T-helper 2 cell treated with Interferon-gamma antibody and Interleukin-4, amounts not matched to agents 5 μg/mL and 100 μg/mL, for 36 hours (primary cell): ENCODE data around the gene CST3.
"Not testable (repeated sequence)": the region's sequence is repeated elsewhere in the genome, so short reads cannot be mapped to it uniquely, and the experiment has no call there.

Experiments used
- DNase-seq: peaks from one replicate; pipeline ENCODE4 v3.0.0; 2021; ENCODE audit warnings: low spot score
- H3K27ac Mint-ChIP-seq: one replicate; pipeline ENCODE4 v1.8.0; 2021; ENCODE audit warnings: mild to moderate bottlenecking, mixed read lengths
- H3K27me3 Mint-ChIP-seq: one replicate; pipeline ENCODE4 v1.8.0; 2021; ENCODE audit warnings: low read depth, mixed read lengths
- H3K36me3 Mint-ChIP-seq: one replicate; pipeline ENCODE4 v1.8.0; 2021; ENCODE audit warnings: low read depth, mixed read lengths
- H3K4me1 Mint-ChIP-seq: one replicate; pipeline ENCODE4 v1.8.0; 2021; ENCODE audit warnings: low read depth, mixed read lengths
- H3K4me3 Mint-ChIP-seq: one replicate; pipeline ENCODE4 v1.8.0; 2022; ENCODE audit warnings: mild to moderate bottlenecking, moderate library complexity, mixed read lengths
- H3K9me3 Mint-ChIP-seq: one replicate; pipeline ENCODE4 v1.8.0; 2021; ENCODE audit warnings: mixed read lengths

Gene CST3

GRCh38 chr20:23644164-23644563 lies 6.4 kb upstream of the CST3 start:
- no peaks in the 10 kb centered on the region for H3K4me1 Mint-ChIP-seq
- no peak overlapping the region for H3K4me3 Mint-ChIP-seq
- no peak for DNase-seq

GRCh38 chr20:23643659-23644058 lies 5.9 kb upstream of the CST3 start:
- DNase-seq, result no peak
- H3K9me3 Mint-ChIP-seq, result no peaks in the 10 kb centered on the region

More at GRCh38 chr20:23644164-23644563, 6.4 kb upstream of the CST3 start:
- H3K27ac Mint-ChIP-seq, result no peak overlapping the region
- H3K36me3 Mint-ChIP-seq, result no peaks in the 10 kb centered on the region
- H3K9me3 Mint-ChIP-seq, result no peaks in the 10 kb centered on the region
- peaks cover 9% of the 10 kb centered on the region for H3K27me3 Mint-ChIP-seq

DNA sequence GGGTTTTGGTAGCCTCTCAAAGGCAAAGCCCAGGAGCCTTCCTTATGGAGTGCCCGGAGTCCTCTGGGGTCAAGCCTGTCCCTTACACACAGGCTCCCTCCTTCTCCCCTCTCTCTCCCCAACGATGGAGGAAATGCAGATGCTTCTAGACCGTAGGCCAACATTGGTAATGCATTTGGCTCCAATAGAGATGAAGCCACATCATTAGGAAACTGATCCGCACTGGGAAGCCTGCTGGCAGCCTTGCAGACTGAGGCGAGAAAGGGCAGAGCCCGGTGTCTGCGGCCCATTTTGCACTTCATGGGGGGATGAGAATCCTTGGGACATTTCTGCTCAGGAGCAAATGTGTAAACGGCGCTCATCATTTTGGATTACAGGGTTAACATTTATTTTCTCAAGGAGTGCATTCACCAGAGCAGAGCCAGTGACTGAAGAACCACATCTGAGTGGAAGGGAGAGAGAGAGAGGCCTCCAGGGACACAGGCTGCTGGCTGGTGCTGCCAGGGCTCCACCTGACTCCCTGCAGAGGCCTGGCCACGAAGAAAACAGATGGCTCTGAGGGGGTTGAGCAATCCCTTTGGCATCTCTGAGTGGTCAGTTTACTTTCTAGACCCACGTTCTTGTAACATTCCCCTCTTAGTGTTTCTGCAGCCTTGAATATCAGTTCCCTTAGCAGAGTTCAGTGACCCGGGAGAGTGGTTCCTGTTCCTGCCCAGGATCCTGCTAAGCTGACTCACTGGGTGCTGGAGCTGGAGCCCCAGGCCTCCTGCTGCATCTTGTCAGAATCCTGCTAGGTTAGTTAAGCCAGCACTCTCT lies 4.4 kb upstream of the CST3 start:
- Mint-ChIP-seq H3K4me3 (no peak overlapping the region), H3K27me3 (peaks cover 14% of the 10 kb centered on the region), H3K4me1 (no peaks in the 10 kb centered on the region), H3K36me3 (no peaks in the 10 kb centered on the region), H3K9me3 (no peaks in the 10 kb centered on the region), H3K27ac (no peak overlapping the region)
- DNase-seq, result no peak

More at GRCh38 chr20:23643659-23644058, 5.9 kb upstream of the CST3 start:
- Mint-ChIP-seq H3K4me1 (no peaks in the 10 kb centered on the region), H3K36me3 (no peaks in the 10 kb centered on the region), H3K27ac (no peak overlapping the region), H3K4me3 (no peak overlapping the region), H3K27me3 (peaks cover 12% of the 10 kb centered on the region)

DNA sequence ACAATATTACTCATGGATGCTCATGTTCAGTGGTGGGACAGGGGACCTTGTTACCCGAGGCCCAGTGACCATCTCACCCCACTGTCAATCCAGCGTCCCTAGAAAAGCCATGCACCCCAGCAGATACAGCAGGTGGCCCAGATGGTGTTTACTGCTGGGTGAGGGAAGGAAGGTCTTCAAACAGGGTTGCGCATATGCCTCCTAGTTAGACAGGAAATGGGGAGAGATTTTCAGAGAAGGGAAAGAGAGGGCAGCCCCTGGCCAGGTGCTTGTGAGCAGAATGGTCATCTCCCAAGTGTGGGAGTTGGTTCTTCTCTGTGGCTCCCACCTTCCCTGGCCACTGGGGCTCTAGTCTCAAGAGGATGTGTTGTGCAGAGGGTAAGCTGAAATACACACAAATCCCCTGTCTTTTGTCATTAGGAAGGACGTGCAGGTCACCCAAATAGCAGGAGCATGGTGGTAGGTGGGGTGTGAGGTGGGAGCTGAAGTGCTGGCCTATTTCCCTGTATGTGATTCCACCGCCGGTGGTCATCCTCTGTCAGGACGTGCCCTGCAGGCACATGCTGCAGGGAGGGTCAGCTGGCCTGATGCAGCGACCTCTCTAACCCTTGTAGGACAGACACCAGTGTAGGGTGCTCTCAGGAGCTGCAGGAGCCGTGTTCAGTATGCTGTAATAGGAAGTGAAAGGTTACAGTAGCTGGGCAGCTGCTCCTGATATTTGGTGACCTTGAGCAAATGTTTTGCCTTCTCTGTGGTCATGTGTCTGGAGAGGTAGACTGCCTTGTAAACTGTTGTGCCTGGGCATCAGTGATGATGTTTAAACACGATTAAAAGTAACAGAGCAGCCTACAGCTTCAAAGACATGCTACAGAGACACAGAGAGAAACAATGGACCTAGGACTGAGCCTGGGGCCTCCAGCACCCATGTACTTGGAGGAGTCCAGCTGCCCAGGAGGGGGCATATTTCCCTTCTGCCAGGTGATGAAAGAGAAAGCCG lies 3.2 kb upstream of the CST3 start:
- Mint-ChIP-seq H3K27ac (no peak overlapping the region), H3K27me3 (peaks cover 24% of the 10 kb centered on the region), H3K4me1 (no peaks in the 10 kb centered on the region), H3K4me3 (no peak overlapping the region), H3K9me3 (no peaks in the 10 kb centered on the region), H3K36me3 (no peaks in the 10 kb centered on the region)
- no peak for DNase-seq

DNA sequence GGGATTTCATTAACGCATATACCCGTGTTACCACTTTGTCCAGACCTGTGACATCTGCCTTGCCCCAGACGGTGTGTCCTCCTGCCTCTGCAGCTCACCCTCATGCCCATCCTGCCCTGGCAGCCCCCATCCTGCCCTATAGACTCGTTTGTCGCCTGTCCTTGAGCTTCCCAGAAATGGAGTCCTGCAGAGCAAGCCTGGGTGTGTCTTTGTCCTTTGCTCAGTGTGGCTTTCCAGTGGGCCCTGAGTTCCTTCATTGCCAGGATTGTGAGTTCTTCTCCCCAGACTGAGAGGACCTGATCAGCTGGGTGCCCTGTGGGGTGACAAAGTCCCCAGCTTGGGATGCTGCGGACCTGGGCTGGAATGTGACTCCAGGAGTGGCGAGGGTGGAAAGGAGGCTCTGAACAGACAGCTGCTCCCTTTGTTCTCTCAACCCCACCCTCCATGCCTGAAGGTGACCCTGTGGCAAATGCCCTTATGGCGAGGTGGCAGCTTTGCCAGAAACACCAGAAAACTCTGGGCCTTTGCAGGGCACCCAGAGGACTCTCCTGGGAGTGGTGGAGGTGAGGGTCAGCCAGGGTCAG lies 2.4 kb upstream of the CST3 start:
- Mint-ChIP-seq H3K27me3 (peaks cover 21% of the 10 kb centered on the region), H3K4me3 (no peak overlapping the region), H3K4me1 (no peaks in the 10 kb centered on the region), H3K36me3 (no peaks in the 10 kb centered on the region), H3K27ac (no peak overlapping the region), H3K9me3 (no peaks in the 10 kb centered on the region)
- DNase-seq, result no peak

DNA sequence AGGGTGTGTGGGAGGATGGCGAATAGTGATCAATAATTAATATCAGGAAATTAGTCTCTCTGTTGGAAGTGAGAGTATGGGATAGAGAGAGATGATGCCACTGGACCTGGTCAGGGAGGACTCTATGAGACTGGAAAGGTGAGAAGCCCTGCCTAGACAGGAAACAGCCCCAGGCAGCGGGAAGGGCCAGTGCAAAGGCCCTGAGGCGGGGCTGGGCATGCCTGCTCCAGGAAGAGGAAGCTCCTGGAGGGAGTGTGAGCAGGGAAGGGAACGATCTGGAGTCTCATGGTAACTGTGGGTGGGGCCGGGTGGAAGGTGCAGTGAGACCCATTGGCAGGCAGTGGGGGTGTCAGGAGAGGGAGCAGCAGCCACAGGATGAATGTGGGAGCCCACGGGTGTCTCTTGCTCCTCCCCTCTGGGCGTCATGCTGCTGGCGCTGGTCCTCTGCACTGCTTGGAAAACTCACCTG lies 1.8 kb upstream of the CST3 start:
- DNase-seq, result no peak
- no peaks in the 10 kb centered on the region for H3K9me3 Mint-ChIP-seq
- H3K27me3 Mint-ChIP-seq, result peaks cover 21% of the 10 kb centered on the region
- no peak overlapping the region for H3K4me3 Mint-ChIP-seq
- H3K27ac Mint-ChIP-seq, result no peak overlapping the region
- H3K4me1 Mint-ChIP-seq, result no peaks in the 10 kb centered on the region
- H3K36me3 Mint-ChIP-seq, result no peaks in the 10 kb centered on the region

- no peak overlapping the region for H3K4me3 Mint-ChIP-seq
- DNase-seq, result no peak
- H3K27ac Mint-ChIP-seq, result no peak overlapping the region
- H3K4me1 Mint-ChIP-seq, result no peaks in the 10 kb centered on the region
- peaks cover 21% of the 10 kb centered on the region for H3K27me3 Mint-ChIP-seq
- H3K9me3 Mint-ChIP-seq, result no peaks in the 10 kb centered on the region
- H3K36me3 Mint-ChIP-seq, result no peaks in the 10 kb centered on the region
Measured at GRCh38 chr20:23638309-23638708, 554 bp upstream of the CST3 start.

DNA sequence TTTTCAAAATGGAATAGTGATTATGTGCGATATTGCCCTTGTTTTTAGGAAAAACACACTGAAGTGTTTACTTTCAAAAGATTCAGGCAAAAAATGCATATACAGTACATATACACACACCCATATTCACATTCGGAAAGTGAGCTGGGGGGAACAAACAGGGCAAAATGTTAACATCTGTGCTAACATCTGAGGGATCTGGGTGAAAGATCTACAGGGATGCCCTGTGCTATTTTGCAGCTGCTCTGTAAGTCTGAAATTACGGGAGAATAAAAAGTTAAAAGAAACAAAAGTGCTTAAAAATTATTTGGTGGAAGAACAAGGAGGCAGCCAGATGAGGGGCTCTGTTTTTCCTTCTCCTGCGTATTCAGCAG lies 860 bp downstream of the CST3 start:
- Mint-ChIP-seq H3K36me3 (no peaks in the 10 kb centered on the region), H3K9me3 (no peaks in the 10 kb centered on the region), H3K4me3 (peak overlapping the region; percentile 56), H3K4me1 (no peaks in the 10 kb centered on the region), H3K27me3 (peaks cover 21% of the 10 kb centered on the region), H3K27ac (no peak overlapping the region)
- no peak for DNase-seq

DNA sequence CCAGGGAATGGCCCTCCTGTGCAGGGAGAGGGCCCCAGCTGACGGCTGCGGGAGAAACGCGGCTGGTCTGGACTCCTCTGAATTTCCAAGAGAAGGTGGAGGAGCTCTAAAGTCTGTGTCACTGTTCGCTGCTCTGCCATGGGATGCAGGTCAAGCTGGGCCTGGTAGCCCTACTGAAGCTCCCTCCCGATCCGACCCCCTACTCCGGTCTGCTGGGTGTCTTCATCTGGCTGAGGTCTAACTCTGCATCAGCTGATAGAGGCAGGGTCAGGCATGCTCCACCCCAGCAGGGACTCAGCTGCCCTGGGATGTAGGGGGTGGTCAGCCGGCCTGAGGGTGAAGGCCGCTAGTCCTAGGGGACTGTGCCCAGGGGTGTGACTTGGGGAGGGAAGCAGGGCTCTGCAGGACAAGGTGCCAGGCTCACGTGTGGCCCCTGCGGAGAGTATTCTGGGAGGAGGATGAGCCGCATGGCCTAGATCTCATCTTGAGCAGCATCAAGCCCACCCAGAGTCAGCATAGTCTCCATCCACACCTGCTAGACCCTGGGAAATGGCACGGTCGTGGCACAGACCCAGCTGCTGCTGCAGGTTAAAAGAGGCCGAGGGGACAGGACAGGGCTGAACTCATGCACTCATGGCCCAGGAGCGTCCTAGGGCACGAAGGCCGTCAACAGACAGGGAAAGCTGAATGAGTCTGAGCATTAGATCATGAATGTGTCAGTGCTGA lies 1.4 kb downstream of the CST3 start:
- Mint-ChIP-seq H3K4me1 (no peaks in the 10 kb centered on the region), H3K36me3 (no peaks in the 10 kb centered on the region), H3K27me3 (peaks cover 21% of the 10 kb centered on the region), H3K4me3 (peak overlapping the region; percentile 56), H3K27ac (no peak overlapping the region), H3K9me3 (no peaks in the 10 kb centered on the region)
- DNase-seq, result no peak

GRCh38 chr20:23635768-23636090 lies 2.0 kb downstream of the CST3 start:
- H3K27me3 Mint-ChIP-seq, result peaks cover 21% of the 10 kb centered on the region
- not testable (repeated sequence) for DNase-seq, H3K27ac Mint-ChIP-seq, H3K4me3 Mint-ChIP-seq, H3K9me3 Mint-ChIP-seq, H3K4me1 Mint-ChIP-seq, H3K36me3 Mint-ChIP-seq

- Mint-ChIP-seq H3K4me1 (no peaks in the 10 kb centered on the region), H3K27ac (no peak overlapping the region), H3K27me3 (peaks cover 21% of the 10 kb centered on the region), H3K9me3 (no peaks in the 10 kb centered on the region), H3K36me3 (no peaks in the 10 kb centered on the region), H3K4me3 (no peak overlapping the region)
- DNase-seq, result no peak
Measured at GRCh38 chr20:23634985-23635767, 2.6 kb downstream of the CST3 start.

DNA sequence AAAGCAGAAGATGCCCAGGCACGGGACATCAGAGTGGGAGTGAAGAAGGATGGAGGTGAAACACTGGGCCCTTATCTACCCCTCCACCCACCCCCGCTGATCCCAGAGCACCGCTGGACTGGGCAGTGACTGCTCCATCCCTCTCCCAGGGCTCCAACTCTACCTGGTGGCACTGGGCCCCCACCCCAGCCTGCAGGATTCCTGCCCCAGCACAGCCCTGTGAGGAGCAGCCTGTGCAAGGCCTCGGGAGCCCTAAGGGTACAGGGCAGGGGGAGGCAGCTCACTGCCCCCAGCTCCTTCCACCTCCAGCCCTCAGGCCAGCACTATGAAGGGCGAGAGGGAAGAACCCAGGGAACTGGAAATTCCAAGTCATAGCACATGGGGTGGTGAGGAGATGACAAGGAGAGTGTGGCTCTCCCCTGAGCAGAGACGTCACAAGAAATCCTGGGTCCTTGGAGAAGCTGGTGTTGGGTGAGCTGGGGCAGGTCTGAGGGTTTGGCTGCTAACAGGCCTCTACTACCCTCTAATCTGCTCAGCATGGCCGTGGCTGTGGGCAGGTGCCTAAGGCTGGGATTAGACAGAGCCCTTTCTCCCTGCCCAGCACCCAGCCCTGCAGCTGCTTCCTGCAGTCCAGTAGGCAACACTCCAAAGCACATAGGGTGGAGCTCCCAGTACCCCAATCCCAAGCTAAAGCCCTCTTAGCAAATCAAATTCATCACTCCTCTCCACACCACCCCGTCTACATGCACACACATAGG lies 3.5 kb downstream of the CST3 start:
- Mint-ChIP-seq H3K4me1 (no peaks in the 10 kb centered on the region), H3K27ac (no peak overlapping the region), H3K9me3 (no peaks in the 10 kb centered on the region), H3K4me3 (no peak overlapping the region), H3K36me3 (no peaks in the 10 kb centered on the region), H3K27me3 (peaks cover 17% of the 10 kb centered on the region)
- no peak for DNase-seq
